ENCODE data around the gene MESP2.
"Not testable (repeated sequence)": the region's sequence is repeated elsewhere in the genome, so short reads cannot be mapped to it uniquely, and the experiment has no call there.

Gene MESP2

DNA sequence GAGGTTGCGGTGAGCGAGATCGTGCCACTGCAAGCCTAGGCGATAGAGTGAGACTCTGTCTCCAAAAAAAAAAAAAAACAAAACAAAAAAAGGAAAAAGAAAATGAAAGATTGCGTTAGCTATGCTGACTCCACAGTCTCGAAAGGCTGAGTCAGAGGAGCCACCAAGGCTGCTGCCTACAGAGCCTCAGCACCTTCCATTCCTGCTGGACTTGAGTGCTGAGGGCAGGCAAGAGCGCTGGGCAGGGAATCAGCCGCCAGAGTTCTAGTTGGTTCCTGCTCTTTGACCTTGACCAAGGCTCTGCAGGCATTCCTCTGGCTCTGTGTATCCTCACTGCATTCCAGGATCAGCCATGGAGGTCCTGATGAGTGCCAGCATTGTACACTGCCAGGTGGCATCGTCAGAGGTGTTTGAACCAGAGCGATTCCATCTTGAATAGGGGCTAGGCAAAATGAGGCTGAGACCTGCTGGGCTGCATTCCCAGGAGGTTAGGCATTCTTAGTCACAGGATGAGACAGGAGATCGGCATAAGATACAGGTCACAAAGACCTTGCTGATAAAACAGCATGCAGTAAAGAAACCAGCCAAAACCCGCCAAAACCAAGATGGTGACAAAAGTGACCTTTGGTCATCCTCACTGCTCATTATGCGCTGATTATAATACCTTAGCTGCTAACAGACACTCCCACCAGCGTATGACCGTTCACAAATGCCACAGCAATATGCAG lies 5.9 kb downstream of the MESP2 start:
- DNase-seq: no peak

DNA sequence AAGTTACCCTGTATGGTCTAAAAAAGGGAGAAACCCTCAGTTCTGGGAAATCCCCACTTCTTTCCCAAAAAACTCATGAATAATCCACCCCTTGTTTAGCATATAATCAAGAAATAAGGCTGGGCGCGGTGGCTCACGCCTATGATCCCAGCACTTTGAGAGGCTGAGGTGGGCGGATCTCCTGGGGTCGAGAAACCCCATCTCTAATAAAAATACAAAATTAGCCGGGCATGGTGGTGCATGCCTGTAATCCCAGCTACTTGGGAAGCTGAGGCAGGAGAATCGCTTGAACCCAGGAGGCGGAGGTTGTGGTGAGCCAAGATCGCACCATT lies 6.5 kb downstream of the MESP2 start:
- DNase-seq: not testable (repeated sequence)

GRCh38 chr15:89783111-89783860 lies 7.2 kb downstream of the MESP2 start:
- DNase-seq: peak; percentile 83

GRCh38 chr15:89783861-89784685 lies 7.9 kb downstream of the MESP2 start:
- no peak for DNase-seq

DNA sequence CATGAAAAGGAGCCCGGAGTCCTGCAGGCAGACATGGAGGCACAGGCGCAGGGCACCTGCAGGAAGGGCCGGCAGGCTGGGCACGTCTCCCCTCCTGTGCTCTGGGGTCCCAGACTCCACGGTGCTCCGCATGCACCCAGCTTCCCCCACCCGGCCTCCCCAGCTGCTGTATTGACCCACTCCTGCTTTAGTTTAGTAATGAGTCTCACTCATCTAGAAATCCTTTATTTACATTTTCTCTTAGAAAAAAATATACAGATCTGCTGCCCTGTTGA lies 8.5 kb downstream of the MESP2 start:
- no peak for DNase-seq

DNA sequence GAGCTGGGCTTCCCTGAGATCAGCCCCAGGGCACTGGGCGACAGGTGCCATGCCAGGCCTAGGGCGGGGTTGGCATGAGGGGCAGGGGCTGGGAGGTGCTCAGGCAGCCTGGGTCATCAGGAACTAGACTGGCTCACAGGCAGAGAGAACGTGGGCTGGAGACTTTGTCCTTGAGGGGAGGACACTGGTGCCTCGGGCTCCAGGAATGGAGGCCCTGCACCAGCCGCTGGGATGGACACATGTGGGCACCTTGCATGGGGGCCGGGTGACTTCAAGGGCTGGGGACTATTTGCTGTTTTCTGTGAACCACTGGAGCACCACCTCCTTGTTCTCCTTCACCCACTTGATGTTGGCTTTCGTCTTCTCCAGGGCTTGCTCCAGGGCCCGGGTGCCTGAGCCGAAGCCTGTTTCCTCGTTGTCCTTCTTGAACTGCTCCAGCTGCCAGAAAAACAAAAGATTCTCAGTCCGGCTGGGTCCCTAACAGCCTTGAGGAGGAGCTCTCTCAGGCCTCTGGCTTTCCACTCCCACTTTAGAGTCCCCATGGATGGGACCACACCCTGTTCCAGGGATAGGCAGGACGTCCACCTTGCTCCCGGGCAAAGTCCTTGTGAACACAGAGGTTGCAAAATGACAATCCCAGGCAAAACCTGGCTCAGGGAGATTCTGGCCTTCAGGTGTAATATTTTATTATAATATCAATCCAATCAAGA lies 9.1 kb downstream of the MESP2 start:
- no peak for DNase-seq

- DNase-seq: peak; percentile 56
Measured at GRCh38 chr15:89785774-89786140, 9.6 kb downstream of the MESP2 start.

DNA sequence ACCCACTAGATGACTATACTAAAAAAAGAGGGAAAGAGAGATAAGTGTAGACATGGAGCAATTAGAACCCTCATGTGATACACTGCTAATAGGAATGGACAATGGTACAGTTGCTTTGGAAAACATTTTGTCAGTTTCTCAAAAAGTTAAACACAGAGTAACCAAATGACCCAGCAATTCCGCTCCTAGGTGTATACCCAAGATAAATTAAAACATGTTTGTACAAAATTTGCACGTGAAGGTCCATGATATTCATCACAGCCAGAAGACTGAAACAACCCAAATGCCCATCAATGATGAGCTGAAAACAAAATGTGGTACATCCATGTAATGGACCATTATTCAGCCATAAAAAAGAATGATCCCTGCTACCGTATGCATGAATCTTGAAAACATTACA lies 11.8 kb downstream of the MESP2 start:
- no peak for DNase-seq

- not testable (repeated sequence) for DNase-seq
Measured at GRCh38 chr15:89788585-89788984, 12.5 kb downstream of the MESP2 start.

DNA sequence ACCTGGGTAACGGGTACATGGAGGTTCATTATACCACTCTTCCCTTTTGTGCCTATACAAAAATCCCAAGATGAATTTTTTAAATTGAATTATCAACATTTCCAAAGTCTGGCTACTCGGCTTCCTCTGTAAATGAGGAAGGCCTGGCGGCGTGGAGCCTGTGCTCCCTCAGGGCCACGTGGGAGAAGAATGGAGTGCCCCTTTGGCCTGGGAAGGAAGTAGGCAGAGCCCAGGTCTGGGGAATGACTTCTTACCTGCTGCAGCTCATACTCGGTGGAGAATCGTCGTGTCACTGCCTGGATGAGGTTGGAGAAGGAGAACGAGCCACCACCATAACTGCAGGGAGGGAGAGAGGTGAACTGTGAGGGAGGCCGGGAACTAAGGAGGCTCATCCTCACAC lies 14.1 kb downstream of the MESP2 start:
- no peak for DNase-seq

DNA sequence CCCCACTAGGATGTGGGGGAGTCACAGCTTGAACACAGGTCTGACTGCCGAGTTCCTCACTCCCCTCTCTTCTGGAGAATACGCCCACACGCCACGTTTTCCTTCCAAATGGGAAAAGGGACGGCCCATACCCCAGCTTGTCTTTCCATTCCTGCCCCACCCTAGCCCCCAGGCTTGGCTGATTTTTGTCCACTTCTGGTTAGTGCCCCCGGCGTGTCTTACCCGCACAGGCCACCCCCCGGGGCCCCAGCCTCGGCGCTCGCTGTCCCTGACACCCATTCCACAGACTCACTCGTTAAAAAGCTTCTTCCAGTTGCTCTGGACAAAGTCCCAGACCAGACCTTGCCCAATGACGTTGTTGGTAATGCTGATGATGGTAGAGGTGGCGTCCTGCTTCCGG lies 14.5 kb downstream of the MESP2 start:
- no peak for DNase-seq

- DNase-seq: no peak
Measured at GRCh38 chr15:89792106-89792805, 16.1 kb downstream of the MESP2 start.

GRCh38 chr15:89794627-89795241 lies 18.6 kb downstream of the MESP2 start:
- peak; percentile 47 for DNase-seq

- no peak for DNase-seq
Measured at GRCh38 chr15:89795996-89796395, 19.9 kb downstream of the MESP2 start.

GRCh38 chr15:89797678-89798201 lies 21.6 kb downstream of the MESP2 start:
- no peak for DNase-seq

DNA sequence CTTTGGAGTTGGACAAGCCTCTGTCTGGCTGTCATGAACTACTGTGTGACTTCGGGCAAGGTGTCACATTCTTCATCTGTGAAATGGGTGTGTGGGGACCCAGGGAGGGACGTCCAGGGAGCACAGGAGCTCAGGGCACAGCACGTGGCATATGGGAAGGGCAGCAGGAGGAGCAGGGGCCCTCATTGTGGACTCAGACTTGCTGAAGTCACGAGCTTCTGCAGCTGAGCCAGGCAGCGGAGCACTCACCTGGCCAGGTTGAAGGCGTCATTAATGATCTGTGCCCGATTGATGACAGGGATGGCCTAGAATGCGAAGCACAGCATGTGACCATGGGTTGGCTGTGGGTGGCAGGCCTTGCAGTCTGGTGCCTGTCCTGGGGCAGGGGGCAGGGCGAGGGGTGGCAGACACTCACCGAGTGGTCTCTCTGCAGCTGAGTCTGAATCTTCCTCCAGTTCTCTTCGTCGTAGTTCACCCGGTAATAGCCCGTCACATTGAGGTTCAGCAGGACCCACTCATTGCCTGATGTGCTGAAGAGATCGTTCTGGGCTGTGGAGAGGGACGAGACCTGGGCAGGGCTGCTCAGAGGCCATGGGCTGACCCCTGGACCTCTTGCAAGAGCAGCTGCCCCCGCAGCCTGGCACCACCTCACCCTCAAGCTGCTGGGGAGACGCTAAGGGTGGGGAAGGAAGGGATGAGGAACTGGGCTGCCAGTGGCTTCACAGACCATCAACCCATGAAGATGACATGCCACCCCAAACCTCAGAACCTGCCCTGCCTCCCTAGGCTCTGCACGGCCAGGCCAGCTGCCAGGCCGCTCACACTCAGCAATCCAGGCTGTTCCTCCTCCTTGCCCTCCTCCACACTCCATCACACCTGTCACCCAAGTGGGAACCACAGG lies 23.1 kb downstream of the MESP2 start:
- DNase-seq: no peak

DNA sequence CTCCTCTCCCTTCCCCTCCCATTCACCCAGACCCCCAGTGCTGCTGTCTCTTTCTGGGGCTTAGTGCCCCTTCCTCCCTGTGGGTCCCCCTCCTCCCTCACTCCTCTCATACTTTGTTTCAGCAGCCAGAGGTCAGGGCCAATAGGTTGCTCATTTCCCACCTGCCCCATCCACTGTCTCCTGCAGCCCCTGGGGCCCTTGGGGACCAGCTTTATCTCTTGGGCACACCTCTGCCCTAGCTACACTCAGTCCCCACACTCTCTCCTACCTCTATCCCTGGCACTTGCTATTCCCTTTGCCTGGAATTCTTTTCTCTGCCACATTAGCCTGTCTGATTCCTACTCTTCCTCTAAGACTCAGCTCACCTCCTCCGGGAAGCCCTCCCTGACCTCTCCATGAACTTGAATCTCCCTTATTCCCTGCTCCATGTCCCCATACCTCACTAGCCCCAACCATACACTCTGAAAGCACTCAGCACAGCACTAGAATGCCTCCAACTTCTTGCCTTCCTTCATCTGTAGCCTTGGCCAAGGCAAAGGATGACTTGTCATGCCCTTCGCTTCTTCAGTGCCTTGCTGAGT lies 23.9 kb downstream of the MESP2 start:
- DNase-seq: no peak

DNA sequence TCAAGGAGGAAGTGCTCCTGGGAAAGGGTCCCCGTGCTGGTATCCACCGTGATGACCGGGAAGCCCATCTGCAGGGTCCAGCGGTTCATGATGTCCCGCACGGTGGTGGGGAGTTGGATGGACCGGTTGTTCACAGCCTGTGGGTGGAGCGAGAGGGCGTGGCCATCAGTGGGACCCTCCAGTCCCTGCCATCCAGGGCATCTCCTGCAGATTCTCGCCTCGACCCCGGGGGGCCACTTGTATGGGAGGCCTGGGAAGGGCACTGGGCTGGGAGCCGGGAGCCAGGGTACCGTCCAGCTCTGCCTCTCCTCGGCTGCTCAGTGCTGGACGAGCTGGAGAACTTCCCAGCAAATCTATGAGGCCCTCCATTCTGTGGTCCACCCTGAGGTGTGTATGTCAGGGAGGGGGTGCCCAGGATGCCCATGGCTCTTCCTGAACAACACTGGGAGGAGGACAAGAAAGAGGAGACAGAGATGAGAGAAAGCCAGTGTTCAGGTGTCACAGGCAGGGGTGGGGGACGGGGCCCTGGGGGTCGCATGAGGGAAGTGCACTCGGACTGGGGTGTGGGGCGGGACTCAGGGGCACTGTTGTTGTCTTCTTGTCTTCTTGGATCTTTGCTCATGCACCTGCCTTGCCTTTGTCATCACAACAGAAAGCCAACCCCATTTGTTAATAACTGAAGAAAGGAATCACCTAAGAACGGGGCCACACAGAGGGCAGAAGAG lies 25.5 kb downstream of the MESP2 start:
- no peak for DNase-seq

DNA sequence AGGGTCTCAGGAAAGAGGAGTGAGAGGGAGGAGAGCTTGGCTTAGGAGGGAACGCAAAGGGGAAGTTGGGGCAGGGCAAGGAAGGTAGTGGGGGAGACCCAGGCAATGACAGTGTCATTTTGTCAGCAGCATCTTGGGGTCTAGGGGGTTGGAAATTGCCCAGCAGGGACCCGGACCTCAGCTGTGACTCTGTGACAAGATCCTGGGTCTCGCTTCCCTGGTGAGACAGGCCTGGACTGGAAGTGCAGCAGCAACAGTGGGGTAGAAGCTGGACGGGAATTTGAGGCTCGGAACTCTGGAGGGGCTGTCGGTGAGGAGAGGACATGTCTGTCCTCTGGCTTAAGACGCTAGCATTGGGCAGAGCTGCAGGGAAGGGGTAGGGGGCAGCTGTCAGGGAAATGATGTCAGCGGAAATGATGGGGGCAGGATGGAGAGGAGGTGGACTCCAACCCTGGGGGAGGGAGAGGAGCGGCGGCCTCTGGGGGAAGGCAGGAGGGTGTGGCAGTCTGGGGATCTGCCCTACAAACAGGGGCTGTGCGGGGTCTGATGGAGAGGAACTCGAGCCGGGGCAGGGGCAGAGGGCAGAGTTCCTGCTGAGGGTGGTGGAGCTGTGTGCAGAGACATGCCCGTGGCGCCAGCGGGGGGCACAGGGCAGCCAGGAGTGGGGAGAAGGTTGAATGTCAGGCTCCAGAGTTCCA lies 26.2 kb downstream of the MESP2 start:
- DNase-seq: no peak
